HCT116 (cell line): ENCODE data around the gene KAT5. TPM values are rescaled to one million over a fixed set of nuclear protein-coding genes. Genes with fewer than 3 reads are reported as not detected.

Source experiments
- ATAC-seq: fragments of 200-7000 bp; cut with Tn5 transposase; 2 replicates; pipeline ENCODE4 v1.9.1; 2020; ENCODE audit warnings: mild to moderate bottlenecking, moderate library complexity
- BruUV-seq: library from RNA; stranded (reverse); fragments of 400-500 nt; replicated peaks from 2 replicates; lab custom pipeline; 2021; lab: Mats Ljungman, UMichigan
- CTCF ChIA-PET: fragments of 300-600 bp; sonication (Branson Sonifier 250); formaldehyde crosslinking; loops from one replicate; lab custom pipeline; 2021; ENCODE audit warnings: antibody characterized with exemption; lab: Charles Lee
- POLR2A ChIA-PET: fragments of 300-600, 350-600 bp; sonication (Branson Sonifier 250); formaldehyde crosslinking; loops from one replicate; lab custom pipeline; 2021; ENCODE audit warnings: antibody characterized with exemption; lab: Charles Lee
- RAD21 ChIA-PET, 2 experiments: fragments of 300-600 bp; sonication (Branson Sonifier 250); formaldehyde crosslinking; loops; one replicate each; lab custom pipeline; 2023; ENCODE audit warnings: low total read pairs in 2 of 2; ENCODE audit not compliant: uncharacterized antibody in 2 of 2, unreplicated experiment in 2 of 2, low non-redundant PET in 1 of 2; lab: Charles Lee
- DNase-seq: peaks from one replicate; pipeline ENCODE4 v3.0.0-alpha.2; 2010; ENCODE audit warnings: low read depth, low spot score
- H2AFZ ChIP-seq: fragments of 200-600 bp; shearing (Covaris generic), sonication (generic); 2 replicates; pipeline ENCODE4 v1.6.1; 2017; ENCODE audit warnings: low read depth, mixed run types, mixed read lengths, antibody characterized with exemption, low read length; ENCODE audit not compliant: poor library complexity, severe bottlenecking
- H3K27ac ChIP-seq: 2 replicates; pipeline ENCODE4 v1.5.1; 2012; ENCODE audit warnings: low read depth, low read length
- H3K27me3 ChIP-seq: fragments of 200-600 bp; sonication (generic); 2 replicates; pipeline ENCODE4 v1.6.1; 2016; ENCODE audit warnings: mixed run types, low read length, mixed read lengths; ENCODE audit not compliant: insufficient read depth
- H3K36me3 ChIP-seq, 2 experiments: fragments of 200-500 bp in 1 of 2; fragments of 200-600 bp in 1 of 2; sonication (Bioruptor generic) in 1 of 2; sonication (generic) in 1 of 2; 2 replicates each; pipeline versions ENCODE4 v1.5.1 to v1.6.1; 2014 to 2016; ENCODE audit warnings: low read length in 2 of 2, inconsistent platforms in 1 of 2, mixed read lengths in 1 of 2, mixed run types in 1 of 2; ENCODE audit not compliant: insufficient read depth in 2 of 2, control insufficient read depth in 1 of 2
- H3K4me1 ChIP-seq, 2 experiments: fragments of 200-600 bp in 1 of 2; sonication (generic) in 1 of 2; 2 replicates each; pipeline versions ENCODE4 v1.5.1 to v1.6.1; 2012 to 2017; ENCODE audit warnings: low read length in 2 of 2, inconsistent platforms in 1 of 2, mild to moderate bottlenecking in 1 of 2, mixed read lengths in 1 of 2, mixed run types in 1 of 2, moderate library complexity in 1 of 2; ENCODE audit not compliant: insufficient read depth in 2 of 2, control insufficient read depth in 1 of 2
- H3K4me2 ChIP-seq: fragments of 200-600 bp; sonication (generic); 2 replicates; pipeline ENCODE4 v1.6.1; 2017; ENCODE audit warnings: mixed run types, low read length, mixed read lengths
- H3K4me3 ChIP-seq, 2 experiments: fragments of 200-600 bp in 1 of 2; sonication (generic) in 1 of 2; replicated peaks in 1 of 2; 2 replicates each; pipeline ENCODE4 v1.5.1; 2011 to 2016; ENCODE audit warnings: low read length in 2 of 2, control low read depth in 1 of 2, low read depth in 1 of 2, mild to moderate bottlenecking in 1 of 2, mixed read lengths in 1 of 2, mixed run types in 1 of 2
- H3K79me2 ChIP-seq: fragments of 200-600 bp; sonication (generic); 2 replicates; pipeline ENCODE4 v1.6.1; 2017; ENCODE audit warnings: mild to moderate bottlenecking, mixed run types, low read length, moderate library complexity, mixed read lengths; ENCODE audit not compliant: insufficient read depth
- H3K9ac ChIP-seq: fragments of 200-600 bp; sonication (generic); 2 replicates; pipeline ENCODE4 v1.6.1; 2016; ENCODE audit warnings: low read length, mixed read lengths
- H3K9me2 ChIP-seq: fragments of 200-600 bp; sonication (generic), shearing (Covaris generic); 2 replicates; pipeline ENCODE4 v1.6.1; 2017; ENCODE audit warnings: mixed run types, mild to moderate bottlenecking, moderate library complexity; ENCODE audit not compliant: insufficient read depth
- H3K9me3 ChIP-seq, 2 experiments: fragments of 200-500 bp in 1 of 2; fragments of 200-600 bp in 1 of 2; sonication (Bioruptor generic) in 1 of 2; sonication (generic) in 1 of 2; 2 replicates each; pipeline ENCODE4 v1.6.1; 2014 to 2017; ENCODE audit warnings: low read length in 2 of 2, mixed read lengths in 2 of 2, inconsistent platforms in 1 of 2, low read depth in 1 of 2, mild to moderate bottlenecking in 1 of 2, mixed run types in 1 of 2, moderate library complexity in 1 of 2; ENCODE audit not compliant: control insufficient read depth in 1 of 2, insufficient read depth in 1 of 2
- H4K20me1 ChIP-seq: fragments of 200-600 bp; sonication (generic), shearing (Covaris generic); 2 replicates; pipeline ENCODE4 v1.6.1; 2017; ENCODE audit warnings: mixed run types, mild to moderate bottlenecking, moderate library complexity; ENCODE audit not compliant: insufficient read depth
- EGR1 ChIP-seq: IDR thresholded peaks from 2 replicates; pipeline ENCODE4 v1.6.1; 2012; ENCODE audit warnings: low read depth
- MAX ChIP-seq: IDR thresholded peaks from 2 replicates; pipeline ENCODE4 v1.6.1; 2012
- REST ChIP-seq: IDR thresholded peaks from 2 replicates; pipeline ENCODE4 v1.6.1; 2012; ENCODE audit warnings: low read depth
- SP1 ChIP-seq: IDR thresholded peaks from 2 replicates; pipeline ENCODE4 v1.6.1; 2012; ENCODE audit warnings: low read depth
- YY1 ChIP-seq: IDR thresholded peaks from 2 replicates; pipeline ENCODE4 v1.6.1; 2011; ENCODE audit warnings: low read length, low read depth, moderate library complexity, mild to moderate bottlenecking; ENCODE audit not compliant: insufficient replicate concordance; ENCODE audit errors: extremely low read depth
- ZFX ChIP-seq: fragments of 450-650 bp; IDR thresholded peaks from 2 replicates; pipeline ENCODE4 v1.6.1; 2017
- ZNF274 ChIP-seq: fragments of 200-500 bp; sonication (Bioruptor generic); IDR thresholded peaks from 2 replicates; pipeline ENCODE4 v1.6.1; 2014; ENCODE audit warnings: mild to moderate bottlenecking, low read depth, low read length, inconsistent platforms
- intact Hi-C: fragments of 100-400 bp; cut with micrococcal nuclease; formaldehyde crosslinking; loops from 2 replicates; pipeline ENCODE4 v1.10.0; 2022
- total RNA-seq: library from RNA; stranded (reverse); gene quantifications from one replicate; pipeline ENCODE4 v1.2.1, GENCODE V29; 2021; ENCODE audit not compliant: unreplicated experiment

Gene KAT5
- total RNA-seq, 1 experiment from 2014 or later: 78.7 TPM

GRCh38 chr11:65692367-65692766 is 19.7 kb upstream of the KAT5 start:
- Histone ChIP-seq H3K27ac (no peak overlapping the region), H3K36me3 (no peaks in the 10 kb centered on the region), H3K9me2 (no peaks in the 10 kb centered on the region), H3K9me3 (no peaks in the 10 kb centered on the region), H2AFZ (no peak overlapping the region), H3K4me1 (peaks cover 11% of the 10 kb centered on the region in 2 experiments; a peak in 3 of 4 replicates), H3K4me3 (no peak overlapping the region), H3K9ac (no peak overlapping the region), H4K20me1 (no peaks in the 10 kb centered on the region), H3K4me2 (no peak overlapping the region), H3K79me2 (no peaks in the 10 kb centered on the region), H3K27me3 (no peaks in the 10 kb centered on the region)
- TF ChIP-seq REST (no peak), EGR1 (no peak), MAX (no peak), ZFX (no peak), ZNF274 (no peak), YY1 (no peak), SP1 (no peak)
- ATAC-seq (no peak), DNase-seq (no peak)
- ChIA-PET CTCF (no interaction called here), POLR2A (no interaction called here), RAD21 (no interaction called here)
- no TSS peak for BruUV-seq
- intact Hi-C loops: no loop called here
